Kidney epithelial cell (primary cell): ENCODE data around the gene ENTR1. TPM values are rescaled to one million over a fixed set of nuclear protein-coding genes. Genes with fewer than 3 reads are reported as not detected.
A peak's percentile ranks its signal among the peaks of the same experiment; 100 is the strongest.

ENCODE experiments used
- DNase-seq: peaks from one replicate; pipeline ENCODE4 v3.0.0-alpha.2; 2010; ENCODE audit warnings: low read depth
- H3K27me3 ChIP-seq: 2 replicates; pipeline ENCODE4 v1.6.0; 2011; ENCODE audit warnings: low read length; ENCODE audit not compliant: control insufficient read depth, insufficient read depth
- H3K36me3 ChIP-seq: 2 replicates; pipeline ENCODE4 v1.5.1; 2011; ENCODE audit warnings: low read length; ENCODE audit not compliant: control insufficient read depth, insufficient read depth
- H3K4me3 ChIP-seq: 2 replicates; pipeline ENCODE4 v1.5.1; 2011; ENCODE audit warnings: low read depth, mild to moderate bottlenecking, control low read depth, low read length
- CTCF ChIP-seq: IDR thresholded peaks from 2 replicates; pipeline ENCODE4 v1.5.1; 2011; ENCODE audit warnings: mild to moderate bottlenecking, moderate library complexity, low read length, control low read depth, inconsistent platforms; ENCODE audit not compliant: insufficient read depth, poor library complexity, severe bottlenecking
- total RNA-seq: library from RNA; depleted of rRNA; stranded (reverse); fragments of >200 nt; gene quantifications from 2 replicates; pipeline ENCODE4 v1.2.3, GENCODE V29; 2015

Gene ENTR1
- total RNA-seq, 1 donor from 2014 or later = 71.4 TPM

- DNase-seq = no peak
- no peak for TF ChIP-seq CTCF
- Histone ChIP-seq H3K4me3 (peak overlapping the region; percentile 92), H3K27me3 (no peaks in the 10 kb centered on the region), H3K36me3 (peaks cover 2% of the 10 kb centered on the region)
Measured at GRCh38 chr9:136399176-136400037, 11.0 kb downstream of the ENTR1 start.

- no peak for TF ChIP-seq CTCF
- peaks cover 2% of the 10 kb centered on the region for H3K36me3 ChIP-seq
- H3K27me3 ChIP-seq = no peaks in the 10 kb centered on the region
- no peak overlapping the region for H3K4me3 ChIP-seq
- no peak for DNase-seq
Measured at GRCh38 chr9:136398286-136398685, 12.1 kb downstream of the ENTR1 start.

- peaks cover 3% of the 10 kb centered on the region for H3K36me3 ChIP-seq
- TF ChIP-seq CTCF = no peak
Measured at GRCh38 chr9:136397643-136398042, 12.8 kb downstream of the ENTR1 start.

GRCh38 chr9:136396219-136396515 lies 14.2 kb downstream of the ENTR1 start:
- Histone ChIP-seq H3K4me3 (no peak overlapping the region), H3K36me3 (peaks cover 3% of the 10 kb centered on the region)
- no peak for TF ChIP-seq CTCF

More at GRCh38 chr9:136397643-136398042, 12.8 kb downstream of the ENTR1 start:
- no peak for DNase-seq
- Histone ChIP-seq H3K27me3 (no peaks in the 10 kb centered on the region), H3K4me3 (no peak overlapping the region)

GRCh38 chr9:136395345-136396218 lies 14.8 kb downstream of the ENTR1 start:
- H3K36me3 ChIP-seq = peaks cover 3% of the 10 kb centered on the region

More at GRCh38 chr9:136396219-136396515, 14.2 kb downstream of the ENTR1 start:
- no peaks in the 10 kb centered on the region for H3K27me3 ChIP-seq
- DNase-seq = no peak

More at GRCh38 chr9:136395345-136396218, 14.8 kb downstream of the ENTR1 start:
- Histone ChIP-seq H3K4me3 (no peak overlapping the region), H3K27me3 (no peaks in the 10 kb centered on the region)
- no peak for TF ChIP-seq CTCF
- no peak for DNase-seq
